A673 (cell line): ENCODE data around the gene FTCDNL1.

Experiments
- EZH2 ChIP-seq: fragments of 200-600 bp; sonication (generic); IDR thresholded peaks from 2 replicates; pipeline ENCODE4 v1.6.1; 2017; ENCODE audit warnings: borderline replicate concordance, low read depth, mild to moderate bottlenecking, mixed read lengths, antibody characterized with exemption, low read length; ENCODE audit not compliant: poor library complexity, severe bottlenecking
- TF ChIP-seq, protein P1 (sequence below): fragments of 300-800, 200-600 bp; sonication (generic); conservative IDR thresholded peaks from 2 replicates; pipeline ENCODE4 v1.5.1; 2017; ENCODE audit warnings: low read depth, mild to moderate bottlenecking, antibody characterized with exemption, low read length, moderate library complexity, mixed read lengths

DNA sequence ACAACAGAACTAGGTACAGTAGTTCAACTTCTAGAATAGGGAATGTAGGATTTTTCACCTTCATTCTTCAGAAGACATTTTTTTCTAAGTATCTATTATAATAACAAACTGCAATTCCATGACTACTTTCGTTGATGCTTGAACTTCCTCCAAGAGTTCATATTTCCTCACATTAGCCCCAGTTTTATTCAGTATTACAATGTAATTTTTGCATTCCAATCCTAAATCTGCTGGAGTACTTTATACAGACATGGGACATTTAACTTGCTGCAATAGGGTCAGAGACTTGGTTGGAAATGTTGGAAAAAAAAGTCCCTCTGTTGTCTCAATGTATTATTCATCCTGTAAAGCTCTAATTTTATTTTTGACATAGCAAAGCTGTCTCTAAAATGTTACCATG lies 19.6 kb upstream of the FTCDNL1 start:
- TF ChIP-seq, protein P1, sequence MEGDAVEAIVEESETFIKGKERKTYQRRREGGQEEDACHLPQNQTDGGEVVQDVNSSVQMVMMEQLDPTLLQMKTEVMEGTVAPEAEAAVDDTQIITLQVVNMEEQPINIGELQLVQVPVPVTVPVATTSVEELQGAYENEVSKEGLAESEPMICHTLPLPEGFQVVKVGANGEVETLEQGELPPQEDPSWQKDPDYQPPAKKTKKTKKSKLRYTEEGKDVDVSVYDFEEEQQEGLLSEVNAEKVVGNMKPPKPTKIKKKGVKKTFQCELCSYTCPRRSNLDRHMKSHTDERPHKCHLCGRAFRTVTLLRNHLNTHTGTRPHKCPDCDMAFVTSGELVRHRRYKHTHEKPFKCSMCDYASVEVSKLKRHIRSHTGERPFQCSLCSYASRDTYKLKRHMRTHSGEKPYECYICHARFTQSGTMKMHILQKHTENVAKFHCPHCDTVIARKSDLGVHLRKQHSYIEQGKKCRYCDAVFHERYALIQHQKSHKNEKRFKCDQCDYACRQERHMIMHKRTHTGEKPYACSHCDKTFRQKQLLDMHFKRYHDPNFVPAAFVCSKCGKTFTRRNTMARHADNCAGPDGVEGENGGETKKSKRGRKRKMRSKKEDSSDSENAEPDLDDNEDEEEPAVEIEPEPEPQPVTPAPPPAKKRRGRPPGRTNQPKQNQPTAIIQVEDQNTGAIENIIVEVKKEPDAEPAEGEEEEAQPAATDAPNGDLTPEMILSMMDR, result no peak
- TF ChIP-seq EZH2, result no peak
